ENCODE results near the gene TUFT1. TPM values are rescaled to one million over a fixed set of nuclear protein-coding genes. Genes with fewer than 3 reads are reported as not detected.

The TUFT1 gene
- total RNA-seq, 2 experiments from 2014 or later, result 7.2 to 9.6 TPM

DNA sequence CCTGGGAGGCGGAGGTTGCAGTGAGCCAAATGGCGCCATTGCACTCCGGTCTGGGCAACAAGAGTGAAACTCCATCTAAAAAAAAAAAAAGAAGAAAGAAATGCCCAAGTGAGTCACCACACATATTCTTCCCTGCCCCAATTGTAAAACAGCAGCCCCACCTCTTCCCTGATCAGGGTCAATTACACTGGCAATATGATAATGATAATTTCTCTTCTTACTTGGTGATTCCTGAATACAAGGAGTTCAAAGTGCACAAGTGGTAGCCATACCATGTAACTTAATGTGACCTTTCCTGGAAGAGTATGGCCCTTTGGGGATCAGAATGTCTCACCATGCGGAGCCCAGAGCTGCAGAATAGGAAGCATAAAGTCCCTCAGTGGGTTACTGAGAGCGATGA, 40.7 kb upstream of the TUFT1 start:
- Histone ChIP-seq H3K36me3 (ENCODE audit: insufficient read depth, low read length) (no peaks in the 10 kb centered on the region), H3K27me3 (ENCODE audit: control insufficient read depth in 1 of 2, insufficient read depth in 2 of 2, low read length in 2 of 2) (no peaks in the 10 kb centered on the region), H3K4me3 (ENCODE audit: low read length) (no peak overlapping the region), H3K27ac (ENCODE audit: low read depth in 1 of 2, low read length in 2 of 2) (no peak overlapping the region), H3K4me1 (ENCODE audit: insufficient read depth, low read length) (no peaks in the 10 kb centered on the region), H3K9me3 (ENCODE audit: control insufficient read depth in 1 of 2, insufficient read depth in 1 of 2, low read length in 2 of 2) (no peaks in the 10 kb centered on the region)
- intact Hi-C loops (cut with DNase I, micrococcal nuclease), result no loop called here
- peaks cover 6% of the 10 kb centered on the region for H3K27me3 Mint-ChIP-seq
- no peak for ATAC-seq (ENCODE audit: poor library complexity)
- H3K4me1 Mint-ChIP-seq (ENCODE audit: low read depth), result no peaks in the 10 kb centered on the region
- H3K4me3 Mint-ChIP-seq, result no peak overlapping the region
- H3K9me3 Mint-ChIP-seq, result no peaks in the 10 kb centered on the region
- no peak for DNase-seq
- no peak overlapping the region for H3K27ac Mint-ChIP-seq
- ChIA-PET POLR2A (no interaction called here), CTCF (no interaction called here)
- TF ChIP-seq, protein P1, sequence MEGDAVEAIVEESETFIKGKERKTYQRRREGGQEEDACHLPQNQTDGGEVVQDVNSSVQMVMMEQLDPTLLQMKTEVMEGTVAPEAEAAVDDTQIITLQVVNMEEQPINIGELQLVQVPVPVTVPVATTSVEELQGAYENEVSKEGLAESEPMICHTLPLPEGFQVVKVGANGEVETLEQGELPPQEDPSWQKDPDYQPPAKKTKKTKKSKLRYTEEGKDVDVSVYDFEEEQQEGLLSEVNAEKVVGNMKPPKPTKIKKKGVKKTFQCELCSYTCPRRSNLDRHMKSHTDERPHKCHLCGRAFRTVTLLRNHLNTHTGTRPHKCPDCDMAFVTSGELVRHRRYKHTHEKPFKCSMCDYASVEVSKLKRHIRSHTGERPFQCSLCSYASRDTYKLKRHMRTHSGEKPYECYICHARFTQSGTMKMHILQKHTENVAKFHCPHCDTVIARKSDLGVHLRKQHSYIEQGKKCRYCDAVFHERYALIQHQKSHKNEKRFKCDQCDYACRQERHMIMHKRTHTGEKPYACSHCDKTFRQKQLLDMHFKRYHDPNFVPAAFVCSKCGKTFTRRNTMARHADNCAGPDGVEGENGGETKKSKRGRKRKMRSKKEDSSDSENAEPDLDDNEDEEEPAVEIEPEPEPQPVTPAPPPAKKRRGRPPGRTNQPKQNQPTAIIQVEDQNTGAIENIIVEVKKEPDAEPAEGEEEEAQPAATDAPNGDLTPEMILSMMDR (IDR thresholded peaks at IDR 0.05), result no peak
- H3K36me3 Mint-ChIP-seq (ENCODE audit: low read depth), result no peaks in the 10 kb centered on the region

DNA sequence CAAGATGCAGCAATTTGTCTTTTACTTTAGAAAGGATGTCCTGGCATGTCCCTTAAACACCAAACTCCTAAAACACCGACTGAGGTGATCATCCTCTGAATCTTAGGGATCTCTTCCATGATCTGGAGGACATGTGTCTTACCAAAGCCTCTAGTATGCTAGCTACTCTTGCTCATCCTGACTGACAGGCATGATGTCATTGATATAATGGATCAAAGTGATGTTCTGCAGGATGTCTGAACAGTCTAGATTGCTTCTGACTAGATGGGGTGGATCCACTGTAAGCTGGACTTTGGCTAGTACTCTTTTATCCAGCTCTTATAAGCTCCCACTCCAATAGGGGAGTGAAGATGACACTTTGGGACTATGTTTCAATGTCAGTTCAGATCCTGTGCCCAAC, 40.2 kb upstream of the TUFT1 start:
- Histone ChIP-seq H3K27me3 (ENCODE audit: control insufficient read depth in 1 of 2, insufficient read depth in 2 of 2, low read length in 2 of 2) (no peaks in the 10 kb centered on the region), H3K4me3 (ENCODE audit: low read length) (no peak overlapping the region), H3K9me3 (ENCODE audit: control insufficient read depth in 1 of 2, insufficient read depth in 1 of 2, low read length in 2 of 2) (no peaks in the 10 kb centered on the region), H3K4me1 (ENCODE audit: insufficient read depth, low read length) (no peaks in the 10 kb centered on the region), H3K27ac (ENCODE audit: low read depth in 1 of 2, low read length in 2 of 2) (no peak overlapping the region), H3K36me3 (ENCODE audit: insufficient read depth, low read length) (no peaks in the 10 kb centered on the region)
- Mint-ChIP-seq H3K4me3 (no peak overlapping the region), H3K4me1 (ENCODE audit: low read depth) (no peaks in the 10 kb centered on the region), H3K36me3 (ENCODE audit: low read depth) (no peaks in the 10 kb centered on the region), H3K9me3 (no peaks in the 10 kb centered on the region), H3K27ac (no peak overlapping the region), H3K27me3 (peaks cover 6% of the 10 kb centered on the region)
- ATAC-seq (ENCODE audit: poor library complexity) (no peak), DNase-seq (no peak)
- ChIA-PET CTCF (no interaction called here), POLR2A (no interaction called here)
- TF ChIP-seq, protein P1 (IDR thresholded peaks at IDR 0.05), result no peak
- intact Hi-C loops (cut with DNase I, micrococcal nuclease), result no loop called here

DNA sequence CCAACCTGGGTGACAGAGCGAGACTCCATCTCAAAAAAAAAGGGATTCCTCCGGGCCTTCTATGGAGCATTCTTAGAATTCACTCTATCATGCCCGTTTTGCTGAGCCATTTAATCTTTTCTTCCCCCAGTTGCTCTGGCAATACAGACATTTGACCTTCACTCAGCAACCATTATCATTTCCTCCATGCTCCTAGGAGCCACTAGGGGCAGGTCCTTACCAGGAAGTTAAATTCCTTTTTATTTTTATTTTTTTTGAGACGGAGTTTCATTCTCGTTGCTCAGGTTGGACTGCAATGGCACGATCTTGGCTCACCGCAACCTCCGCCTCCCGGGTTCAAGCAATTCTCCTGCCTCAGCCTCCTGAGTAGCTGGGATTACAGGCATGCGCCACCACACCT, 38.6 kb upstream of the TUFT1 start:
- Histone ChIP-seq H3K4me3 (ENCODE audit: low read length) (no peak overlapping the region), H3K27ac (ENCODE audit: low read depth in 1 of 2, low read length in 2 of 2) (no peak overlapping the region), H3K36me3 (ENCODE audit: insufficient read depth, low read length) (no peaks in the 10 kb centered on the region), H3K4me1 (ENCODE audit: insufficient read depth, low read length) (no peaks in the 10 kb centered on the region), H3K27me3 (ENCODE audit: control insufficient read depth in 1 of 2, insufficient read depth in 2 of 2, low read length in 2 of 2) (no peaks in the 10 kb centered on the region), H3K9me3 (ENCODE audit: control insufficient read depth in 1 of 2, insufficient read depth in 1 of 2, low read length in 2 of 2) (no peaks in the 10 kb centered on the region)
- H3K4me3 Mint-ChIP-seq, result no peak overlapping the region
- H3K36me3 Mint-ChIP-seq (ENCODE audit: low read depth), result no peaks in the 10 kb centered on the region
- ChIA-PET POLR2A (no interaction called here), CTCF (interaction anchor here (0.7 kb wide), 1 partner anchor 81 kb away, joined by 3 read pairs; no protein-coding TSS in a partner anchor)
- no peaks in the 10 kb centered on the region for H3K4me1 Mint-ChIP-seq (ENCODE audit: low read depth)
- no peak overlapping the region for H3K27ac Mint-ChIP-seq
- ATAC-seq (ENCODE audit: poor library complexity) (peak; percentile 37), DNase-seq (no peak)
- H3K9me3 Mint-ChIP-seq, result no peaks in the 10 kb centered on the region
- intact Hi-C loops (cut with DNase I, micrococcal nuclease), result no loop called here
- TF ChIP-seq, protein P1 (IDR thresholded peaks at IDR 0.05), result no peak
- H3K27me3 Mint-ChIP-seq, result peaks cover 6% of the 10 kb centered on the region
